Fibroblast of villous mesenchyme (primary cell): ENCODE results near the gene SLC1A7. TPM values are rescaled to one million over a fixed set of nuclear protein-coding genes. Genes with fewer than 3 reads are reported as not detected.
A peak's percentile ranks its signal among the peaks of the same experiment; 100 is the strongest.

ENCODE experiments used
- DNase-seq: peaks from one replicate; pipeline ENCODE4 v3.0.0-alpha.2; 2010; ENCODE audit warnings: low read depth
- H3K4me3 ChIP-seq: 2 replicates; pipeline ENCODE4 v1.5.1; 2011; ENCODE audit warnings: low read depth, mild to moderate bottlenecking, low read length
- total RNA-seq: library from RNA; depleted of rRNA; stranded (reverse); fragments of >200 nt; gene quantifications from 2 replicates; pipeline ENCODE4 v1.2.3, GENCODE V29; 2012
- TF ChIP-seq, protein P1 (sequence below): IDR thresholded peaks from 2 replicates; pipeline ENCODE4 v1.5.1; 2012; ENCODE audit warnings: low read depth, mild to moderate bottlenecking, low read length; ENCODE audit not compliant: insufficient read depth

Gene SLC1A7
- total RNA-seq, 1 donor, result under 0.01 TPM

DNA sequence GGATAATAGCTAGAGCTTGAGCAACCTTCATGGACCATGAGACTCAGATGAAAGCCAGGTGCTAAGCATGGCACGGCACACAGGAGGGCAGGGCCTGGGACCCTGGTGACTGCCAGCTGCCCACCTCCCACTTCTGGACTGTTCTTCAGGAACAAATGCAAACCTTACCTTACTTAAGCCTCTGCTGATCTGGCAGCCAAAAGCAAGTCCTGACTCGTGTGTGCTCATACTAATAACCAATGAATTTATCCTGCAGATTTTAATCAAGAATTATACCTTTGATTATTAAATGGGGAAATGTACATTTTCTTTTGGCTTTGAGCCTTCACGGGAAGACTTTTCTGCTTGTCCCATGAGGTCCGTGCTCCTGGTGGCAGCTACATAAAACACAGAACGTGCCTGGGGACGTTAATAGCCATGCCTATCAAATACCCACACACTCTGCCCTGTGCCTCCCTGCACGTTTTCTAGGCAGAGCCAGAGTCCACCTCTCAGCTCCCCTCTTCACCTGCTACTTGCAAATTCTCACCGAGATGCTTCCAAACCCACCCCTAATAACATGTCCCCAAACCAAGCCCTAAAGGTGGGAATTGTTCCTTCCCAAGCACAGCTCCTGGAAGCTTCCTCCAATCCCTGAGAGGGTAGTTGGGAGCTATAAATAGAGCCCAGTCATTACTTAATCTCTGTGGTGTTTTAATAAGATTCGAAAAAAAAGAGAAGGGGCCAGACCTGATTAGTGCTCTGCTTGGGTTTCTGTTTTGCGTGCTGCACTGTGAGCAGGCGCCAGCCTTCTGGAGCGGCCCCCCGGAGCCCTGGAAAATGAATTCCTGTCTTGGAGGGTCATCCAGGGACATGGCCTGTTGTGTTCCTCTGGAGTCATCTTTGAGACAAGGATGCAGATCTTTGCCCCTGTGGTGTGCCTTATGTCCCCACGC lies 33.5 kb downstream of the SLC1A7 start:
- DNase-seq, result peak; percentile 90
- no peak overlapping the region for H3K4me3 ChIP-seq
- TF ChIP-seq, protein P1, sequence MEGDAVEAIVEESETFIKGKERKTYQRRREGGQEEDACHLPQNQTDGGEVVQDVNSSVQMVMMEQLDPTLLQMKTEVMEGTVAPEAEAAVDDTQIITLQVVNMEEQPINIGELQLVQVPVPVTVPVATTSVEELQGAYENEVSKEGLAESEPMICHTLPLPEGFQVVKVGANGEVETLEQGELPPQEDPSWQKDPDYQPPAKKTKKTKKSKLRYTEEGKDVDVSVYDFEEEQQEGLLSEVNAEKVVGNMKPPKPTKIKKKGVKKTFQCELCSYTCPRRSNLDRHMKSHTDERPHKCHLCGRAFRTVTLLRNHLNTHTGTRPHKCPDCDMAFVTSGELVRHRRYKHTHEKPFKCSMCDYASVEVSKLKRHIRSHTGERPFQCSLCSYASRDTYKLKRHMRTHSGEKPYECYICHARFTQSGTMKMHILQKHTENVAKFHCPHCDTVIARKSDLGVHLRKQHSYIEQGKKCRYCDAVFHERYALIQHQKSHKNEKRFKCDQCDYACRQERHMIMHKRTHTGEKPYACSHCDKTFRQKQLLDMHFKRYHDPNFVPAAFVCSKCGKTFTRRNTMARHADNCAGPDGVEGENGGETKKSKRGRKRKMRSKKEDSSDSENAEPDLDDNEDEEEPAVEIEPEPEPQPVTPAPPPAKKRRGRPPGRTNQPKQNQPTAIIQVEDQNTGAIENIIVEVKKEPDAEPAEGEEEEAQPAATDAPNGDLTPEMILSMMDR, result no peak

DNA sequence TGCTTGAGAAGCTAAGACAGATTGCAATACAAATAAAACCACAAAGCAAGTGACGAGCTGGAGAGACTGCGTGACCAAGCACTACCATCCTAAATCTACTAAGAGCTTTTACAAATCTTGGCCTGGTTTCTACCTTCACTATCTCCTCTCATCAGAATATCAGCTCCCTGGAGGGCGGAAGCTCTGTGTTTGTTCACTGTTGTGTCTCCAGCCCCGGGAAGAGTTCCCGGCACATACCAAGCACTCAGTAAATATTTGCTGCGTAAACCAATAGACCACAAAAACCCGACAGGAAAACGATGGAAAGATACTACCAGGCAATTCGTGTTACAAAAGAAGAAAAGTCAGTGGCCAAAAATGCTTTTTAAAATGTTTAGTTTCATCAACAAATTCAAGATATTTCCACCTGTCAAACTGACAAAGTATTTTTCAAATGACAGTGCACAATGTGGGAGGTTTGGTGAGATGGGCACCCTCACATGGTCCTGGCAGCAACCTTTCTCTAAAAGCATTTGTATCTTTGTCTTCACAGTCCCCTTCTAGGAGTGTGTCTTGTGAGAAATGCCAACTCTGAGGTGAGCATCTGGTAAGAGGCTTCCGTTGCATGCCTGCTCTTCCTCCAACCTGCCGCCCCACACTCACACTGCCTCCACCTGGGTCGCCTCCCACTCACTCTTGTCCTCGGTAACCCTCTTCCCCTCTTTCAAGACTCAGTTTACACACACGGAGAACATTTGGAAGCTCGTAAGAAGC lies 34.7 kb downstream of the SLC1A7 start:
- DNase-seq, result peak; percentile 99
- TF ChIP-seq, protein P1, result no peak
- H3K4me3 ChIP-seq, result no peak overlapping the region

DNA sequence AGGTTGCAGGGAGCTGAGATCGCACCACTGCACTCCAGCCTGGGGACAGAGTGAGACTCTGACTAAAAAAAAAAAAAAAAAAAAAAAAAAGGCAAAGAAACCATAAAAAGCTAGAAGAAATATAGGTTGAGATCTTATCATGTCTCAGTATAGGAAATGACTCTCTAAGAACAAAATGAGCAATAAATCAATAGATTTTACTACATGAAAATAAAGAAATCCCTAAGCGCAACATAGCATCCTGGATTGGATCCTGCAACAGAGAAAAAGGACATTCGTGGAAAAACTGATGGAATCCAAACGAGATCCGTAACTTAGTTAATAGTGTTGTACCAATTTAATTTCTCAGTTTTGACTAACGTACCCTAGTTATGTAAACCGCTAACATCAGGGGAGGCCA lies 35.3 kb downstream of the SLC1A7 start:
- no peak for DNase-seq
- TF ChIP-seq, protein P1, result no peak
- no peak overlapping the region for H3K4me3 ChIP-seq

DNA sequence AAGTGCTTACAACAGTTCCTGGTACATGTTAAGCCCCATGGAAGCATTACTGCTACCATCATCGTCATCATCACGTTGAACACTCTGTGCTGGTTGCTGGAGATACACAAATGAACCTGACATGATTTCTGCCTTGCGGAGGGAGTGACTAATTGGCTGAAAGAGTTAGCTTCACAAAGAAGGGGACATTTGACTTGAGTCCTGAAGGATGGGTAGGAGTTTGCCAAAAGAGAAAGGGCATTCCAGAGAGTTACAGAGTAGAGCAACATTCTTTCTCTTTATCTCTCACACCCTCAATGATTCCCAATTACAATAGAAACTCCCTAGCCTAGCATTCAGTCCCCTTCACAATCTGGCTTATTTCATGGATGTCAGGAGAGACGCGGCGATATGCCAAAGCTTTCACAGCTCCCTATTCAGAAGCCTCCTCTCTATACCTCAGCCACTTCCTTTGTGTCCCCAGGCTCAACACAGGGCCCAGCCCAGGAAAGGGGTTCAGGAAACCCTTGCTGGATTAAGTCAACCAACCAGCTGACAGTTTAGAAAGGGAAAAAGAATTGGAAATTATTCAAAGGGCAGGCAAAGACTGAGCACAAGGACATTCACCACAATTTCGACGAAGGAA lies 38.0 kb downstream of the SLC1A7 start:
- TF ChIP-seq, protein P1, result no peak

DNA sequence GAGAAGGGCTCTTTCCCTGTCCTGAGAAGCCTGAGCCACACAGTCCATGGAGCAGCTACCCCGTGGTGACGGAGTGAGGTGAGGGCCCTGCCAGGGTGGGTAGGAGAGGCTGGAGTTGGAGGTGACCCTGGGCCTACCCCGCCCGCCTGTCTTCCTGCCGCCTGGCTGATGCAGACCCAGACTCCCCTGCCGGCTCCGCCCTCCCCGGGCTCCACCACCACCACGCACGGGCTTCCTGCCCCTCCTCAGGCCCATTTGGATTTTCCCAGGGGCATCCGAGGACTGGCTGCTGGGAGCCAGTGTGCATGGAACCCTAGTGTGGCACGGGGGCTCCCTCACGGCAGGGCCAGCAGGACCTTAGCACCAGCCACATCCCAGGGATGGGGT lies 47.9 kb downstream of the SLC1A7 start:
- DNase-seq, result no peak
- TF ChIP-seq, protein P1, result no peak
- H3K4me3 ChIP-seq, result no peak overlapping the region

More for the DNA sequence above, 38.0 kb downstream of the SLC1A7 start:
- no peak overlapping the region for H3K4me3 ChIP-seq
- no peak for DNase-seq

DNA sequence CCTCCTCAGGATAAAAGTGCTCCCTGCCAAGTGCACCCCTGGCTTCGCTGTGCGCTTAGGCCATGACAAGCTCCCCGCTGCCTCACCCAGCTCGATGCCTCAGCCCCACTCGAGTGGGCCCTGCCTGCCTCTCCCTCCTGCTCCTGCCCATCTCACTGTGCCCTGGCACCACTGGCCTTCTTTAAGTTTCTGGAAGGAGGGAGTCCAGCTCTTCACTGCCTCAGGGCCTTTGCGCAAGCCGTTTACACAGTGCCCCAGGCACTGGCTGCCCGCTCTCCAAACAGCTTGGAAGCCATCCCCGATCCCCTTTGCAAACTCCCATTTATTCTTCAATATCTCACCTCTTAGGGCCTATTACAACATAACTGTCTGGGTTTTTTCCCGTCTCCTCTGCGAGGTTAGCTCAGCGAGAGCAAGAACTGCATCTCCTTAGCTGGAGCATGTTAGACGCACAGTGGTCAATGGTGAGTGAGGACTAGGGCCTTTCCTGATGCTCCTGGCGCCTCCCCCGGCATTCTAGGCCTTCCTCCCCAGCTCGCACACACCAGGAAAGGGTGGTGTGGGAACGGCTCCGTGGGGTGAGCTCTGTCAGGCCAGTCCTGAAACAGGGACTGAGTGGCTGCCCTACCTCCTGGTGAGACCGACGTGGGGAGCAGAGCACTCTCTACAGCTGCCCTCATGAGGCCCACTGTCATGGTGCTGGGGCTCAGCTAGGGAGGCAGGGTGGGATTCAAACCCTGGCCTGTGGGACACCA lies 48.5 kb downstream of the SLC1A7 start:
- no peak for DNase-seq
- TF ChIP-seq, protein P1, result no peak
- no peak overlapping the region for H3K4me3 ChIP-seq
